Small intestine (tissue), 7 donors: ENCODE measurements around the gene USP49. TPM values are rescaled to one million over a fixed set of nuclear protein-coding genes. Genes with fewer than 3 reads are reported as not detected.

Experiments
- DNase-seq, 2 donors: peaks; one replicate each; pipeline versions ENCODE4 v3.0.0 to v3.0.0-alpha.2; 2013
- FAIRE-seq: peaks from 2 replicates; lab custom pipeline; 2012; peaks lifted over from hg19 to GRCh38; lab: Jason Lieb, UNC
- H3K27ac ChIP-seq, 3 donors: one replicate each; pipeline ENCODE4 v1.5.1; 2013; ENCODE audit warnings: low read length in 2 of 3, mild to moderate bottlenecking in 2 of 3, control low read depth in 1 of 3, inconsistent platforms in 1 of 3, low read depth in 1 of 3, moderate library complexity in 1 of 3
- H3K27me3 ChIP-seq, 3 donors: one replicate each; pipeline ENCODE4 v1.6.1; 2013; ENCODE audit warnings: low read length in 3 of 3, inconsistent platforms in 1 of 3; ENCODE audit not compliant: control insufficient read depth in 3 of 3, insufficient read depth in 3 of 3
- H3K36me3 ChIP-seq, 3 donors: one replicate each; pipeline ENCODE4 v1.6.1; 2013; ENCODE audit warnings: low read length in 3 of 3, inconsistent platforms in 1 of 3, low read depth in 1 of 3, mild to moderate bottlenecking in 1 of 3, moderate library complexity in 1 of 3; ENCODE audit not compliant: control insufficient read depth in 3 of 3, insufficient read depth in 2 of 3
- H3K4me1 ChIP-seq, 3 donors: one replicate each; pipeline ENCODE4 v1.6.1; 2013; ENCODE audit warnings: low read length in 2 of 3, inconsistent platforms in 1 of 3, low read depth in 1 of 3, mild to moderate bottlenecking in 1 of 3, moderate library complexity in 1 of 3; ENCODE audit not compliant: control insufficient read depth in 3 of 3, insufficient read depth in 2 of 3
- H3K4me3 ChIP-seq, 3 donors: one replicate each; pipeline ENCODE4 v1.5.1; 2013; ENCODE audit warnings: low read length in 3 of 3, control low read depth in 1 of 3, inconsistent platforms in 1 of 3, low read depth in 1 of 3, mild to moderate bottlenecking in 1 of 3, moderate library complexity in 1 of 3
- H3K9me3 ChIP-seq, 2 donors: one replicate each; pipeline ENCODE4 v1.6.1; 2013; ENCODE audit warnings: low read depth in 1 of 2, low read length in 1 of 2; ENCODE audit not compliant: control insufficient read depth in 2 of 2, insufficient read depth in 1 of 2
- WGBS, 3 donors: extraction: QIAGEN DNeasy Blood & Tissue Kit; methylation state at CpG; one replicate each; pipeline ENCODE4 v1.1.7; 2013; 5-methylcytosine and 5-hydroxymethylcytosine counted together
- polyA plus RNA-seq, 4 donors: library from polyadenylated mRNA; stranded (reverse) in 3 of 4; unstranded in 1 of 4; fragments of 200-250 nt in 3 of 4; fragments of 120-200 nt in 1 of 4; gene quantifications; one replicate each; pipeline versions ENCODE4 v1.2.1 to v1.2.3, GENCODE V29; 2013
- donor health status: healthy with polysubstance abuse.
- donor health status: control.
- donor health status: control.
- donor health status: Bipolar disorder and iron deficiency.
- donor health status: healthy.

Gene USP49
- polyA plus RNA-seq, 4 donors, result 0.27 to 3.8 (median 0.80) TPM

- no peak overlapping the region for H3K27ac ChIP-seq
- H3K36me3 ChIP-seq, result peaks cover 0 to 13% (median 0%) of the 10 kb centered on the region in 3 donors
- H3K4me1 ChIP-seq, result peaks cover 0 to 10% (median 3%) of the 10 kb centered on the region in 3 donors
- no peak for FAIRE-seq
- WGBS, 3 donors, result 88 to 100% (median 98%) methylated on average over 1 of the region's 1 CpG
- H3K27me3 ChIP-seq, result no peaks in the 10 kb centered on the region
- H3K4me3 ChIP-seq, result no peak overlapping the region
- DNase-seq, result no peak
- H3K9me3 ChIP-seq, result no peaks in the 10 kb centered on the region
Observed at GRCh38 chr6:41790045-41790444, 105.1 kb downstream of the USP49 start.

GRCh38 chr6:41789390-41789724, 105.8 kb downstream of the USP49 start:
- peaks cover 0 to 14% (median 3%) of the 10 kb centered on the region in 3 donors for H3K4me1 ChIP-seq
- H3K9me3 ChIP-seq, result no peaks in the 10 kb centered on the region
- H3K27ac ChIP-seq, result no peak overlapping the region
- 63 to 78% (median 67%) methylated on average over 3 of the region's 3 CpGs for WGBS, 3 donors
- H3K4me3 ChIP-seq, result no peak overlapping the region
- H3K27me3 ChIP-seq, result no peaks in the 10 kb centered on the region
- H3K36me3 ChIP-seq, result peaks cover 0 to 15% (median 0%) of the 10 kb centered on the region in 3 donors
- DNase-seq (no peak), FAIRE-seq (no peak)

- Histone ChIP-seq H3K36me3 (peaks cover 0 to 17% (median 0%) of the 10 kb centered on the region in 3 donors), H3K27ac (peak within 1 kb of the TSS; percentile 84 to 97 (median 95)), H3K9me3 (no peaks in the 10 kb centered on the region), H3K4me3 (peak within 1 kb of the TSS; percentile 59 to 89 (median 75)), H3K4me1 (peaks cover 0 to 19% (median 3%) of the 10 kb centered on the region in 3 donors), H3K27me3 (no peaks in the 10 kb centered on the region)
- 0 to 1% (median 0%) methylated on average over 53 to 55 of the region's 55 CpGs for WGBS, 3 donors
- FAIRE-seq (no peak), DNase-seq (peak; percentile 93 to 98)
Observed at GRCh38 chr6:41787219-41787917, 107.8 kb downstream of the USP49 start, which contains the start of gene TOMM6. Gene TOMM6, plus strand, starts transcription at chr6:41787694. Its CDS starts 4 bp downstream, at chr6:41787698.

GRCh38 chr6:41786451-41787218, 108.5 kb downstream of the USP49 start:
- H3K36me3 ChIP-seq, result peaks cover 0 to 14% (median 0%) of the 10 kb centered on the region in 3 donors
- FAIRE-seq, result no peak
- H3K27ac ChIP-seq, result peak overlapping the region; percentile 84 to 97 (median 95)
- H3K4me3 ChIP-seq, result peak overlapping the region; percentile 59 to 89 (median 75)
- no peaks in the 10 kb centered on the region for H3K9me3 ChIP-seq
- 0 to 1% (median 1%) methylated on average over 37 to 58 of the region's 58 CpGs for WGBS, 3 donors
- peaks cover 0 to 19% (median 3%) of the 10 kb centered on the region in 3 donors for H3K4me1 ChIP-seq
- DNase-seq, result peak; percentile 88 to 95
- H3K27me3 ChIP-seq, result no peaks in the 10 kb centered on the region

GRCh38 chr6:41785689-41786450, 109.3 kb downstream of the USP49 start:
- no peak for FAIRE-seq
- Histone ChIP-seq H3K4me3 (peak overlapping the region in 2 of 3 donors; percentile 34 to 75), H3K4me1 (peaks cover 0 to 25% (median 3%) of the 10 kb centered on the region in 3 donors), H3K9me3 (no peaks in the 10 kb centered on the region), H3K27ac (peak overlapping the region in 1 of 3 donors; percentile 65), H3K36me3 (peaks cover 0 to 14% (median 0%) of the 10 kb centered on the region in 3 donors), H3K27me3 (no peaks in the 10 kb centered on the region)
- WGBS, 3 donors, result 21 to 34% (median 24%) methylated on average over 21 to 29 of the region's 29 CpGs
- DNase-seq, result no peak

GRCh38 chr6:41785254-41785653, 109.9 kb downstream of the USP49 start:
- peaks cover 0 to 14% (median 0%) of the 10 kb centered on the region in 3 donors for H3K36me3 ChIP-seq
- peak overlapping the region in 1 of 3 donors; percentile 65 for H3K27ac ChIP-seq
- no peak for DNase-seq
- no peak for FAIRE-seq
- H3K4me3 ChIP-seq, result peak overlapping the region in 1 of 3 donors; percentile 7
- H3K9me3 ChIP-seq, result no peaks in the 10 kb centered on the region
- H3K4me1 ChIP-seq, result peaks cover 0 to 25% (median 3%) of the 10 kb centered on the region in 3 donors
- H3K27me3 ChIP-seq, result no peaks in the 10 kb centered on the region
- 85 to 95% (median 90%) methylated on average over 11 of the region's 11 CpGs for WGBS, 3 donors

GRCh38 chr6:41784581-41785171, 110.5 kb downstream of the USP49 start:
- H3K36me3 ChIP-seq, result peaks cover 0 to 14% (median 0%) of the 10 kb centered on the region in 3 donors
- H3K4me3 ChIP-seq, result peak overlapping the region in 1 of 3 donors; percentile 7
- FAIRE-seq (no peak), DNase-seq (peak in 1 of 2 donors; percentile 22)
- peak overlapping the region in 1 of 3 donors; percentile 65 for H3K27ac ChIP-seq
- no peaks in the 10 kb centered on the region for H3K27me3 ChIP-seq
- 58 to 82% (median 74%) methylated on average over 5 of the region's 5 CpGs for WGBS, 3 donors
- H3K9me3 ChIP-seq, result no peaks in the 10 kb centered on the region
- H3K4me1 ChIP-seq, result peaks cover 0 to 25% (median 3%) of the 10 kb centered on the region in 3 donors
